Esophagus squamous epithelium (tissue), 5 donors: ENCODE measurements around the gene TMTC1. TPM values are rescaled to one million over a fixed set of nuclear protein-coding genes. Genes with fewer than 3 reads are reported as not detected.

Experiments used
- DNase-seq: peaks from one replicate; lab custom pipeline; 2025; lab: John Stamatoyannopoulos, UW
- H3K27ac ChIP-seq, 4 donors: fragments of 200-600 bp; sonication (generic); one replicate each; pipeline ENCODE4 v1.5.1; 2016 to 2019; ENCODE audit warnings: mild to moderate bottlenecking in 1 of 4
- H3K27me3 ChIP-seq, 4 donors: fragments of 200-600 bp; sonication (generic); 1 replicate in 3 of 4; 2 replicates in 1 of 4; pipeline versions ENCODE4 v1.5.1 to v1.6.0; 2017 to 2021; ENCODE audit warnings: antibody characterized with exemption in 1 of 4
- H3K36me3 ChIP-seq, 3 donors: fragments of 200-600 bp; sonication (generic); one replicate each; pipeline ENCODE4 v1.5.1; 2016 to 2019
- H3K4me1 ChIP-seq, 3 donors: fragments of 200-600 bp; sonication (generic); one replicate each; pipeline ENCODE4 v1.5.1; 2017 to 2019
- H3K4me3 ChIP-seq, 4 donors: fragments of 200-600 bp; sonication (generic); 1 replicate in 3 of 4; 2 replicates in 1 of 4; pipeline ENCODE4 v1.5.1; 2016 to 2019; ENCODE audit warnings: mild to moderate bottlenecking in 2 of 4, moderate library complexity in 1 of 4
- H3K9me3 ChIP-seq, 3 donors: fragments of 200-600 bp; sonication (generic); one replicate each; pipeline ENCODE4 v1.5.1; 2016 to 2019
- CTCF ChIP-seq, 6 experiments: fragments of 450-650 bp in 4 of 6; fragments of 200-600 bp in 2 of 6; sonication (generic) in 2 of 6; IDR thresholded peaks; one replicate each; pipeline ENCODE4 v1.5.1; 2016 to 2019; ENCODE audit warnings: antibody characterized with exemption in 6 of 6, mild to moderate bottlenecking in 4 of 6, moderate library complexity in 4 of 6
- POLR2A ChIP-seq, 4 donors: fragments of 450-650 bp; IDR thresholded peaks; one replicate each; pipeline ENCODE4 v1.6.1; 2017; ENCODE audit warnings: antibody characterized with exemption in 4 of 4, mild to moderate bottlenecking in 4 of 4, moderate library complexity in 3 of 4
- WGBS, 2 donors: methylation state at CpG; one replicate each; pipeline ENCODE4 v1.1.5; 2018; 5-methylcytosine and 5-hydroxymethylcytosine counted together
- intact Hi-C: fragments of 100-400 bp; cut with DNase I; formaldehyde crosslinking; loops from one replicate; pipeline ENCODE4 v1.15.0; 2022
- total RNA-seq, 4 donors: library from RNA; depleted of rRNA; stranded (reverse); fragments of >200 nt; gene quantifications; one replicate each; pipeline ENCODE4 v1.1.0, GENCODE V29; 2016
- donor health status: DM: yes; HTN: yes; CAD: no.

Gene TMTC1
- total RNA-seq, 4 donors from 2014 or later: 2.5 to 31.9 (median 14.7) TPM

- 89 to 92% methylated on average over 10 of the region's 10 CpGs for WGBS, 2 donors
- Histone ChIP-seq H3K9me3 (no peaks in the 10 kb centered on the region), H3K4me3 (no peak overlapping the region), H3K27me3 (no peaks in the 10 kb centered on the region), H3K4me1 (peaks cover 3 to 20% (median 3%) of the 10 kb centered on the region in 3 donors), H3K27ac (no peak overlapping the region), H3K36me3 (no peaks in the 10 kb centered on the region)
- TF ChIP-seq CTCF (IDR thresholded peaks at IDR 0.05): no peak
- no peak for TF ChIP-seq POLR2A (IDR thresholded peaks at IDR 0.05)
- no peak for DNase-seq
- intact Hi-C loops: no loop called here
These were observed 8.4 kb upstream of the TMTC1 start for GRCh38 chr12:29792132-29792531.

- no peaks in the 10 kb centered on the region for H3K9me3 ChIP-seq
- no peak for DNase-seq
- 1 to 7% methylated on average over 7 to 28 of the region's 82 CpGs for WGBS, 2 donors
- intact Hi-C loops: no loop called here
- H3K27ac ChIP-seq: peak overlapping the region; percentile 74 to 90 (median 84)
- peaks cover 3 to 45% (median 4%) of the 10 kb centered on the region in 3 donors for H3K4me1 ChIP-seq
- peaks cover 0 to 33% (median 0%) of the 10 kb centered on the region in 4 donors for H3K27me3 ChIP-seq
- H3K4me3 ChIP-seq: peak overlapping the region; percentile 56 to 86 (median 66)
- TF ChIP-seq CTCF (IDR thresholded peaks at IDR 0.05) (peak in 1 of 6 experiments; percentile 16), POLR2A (IDR thresholded peaks at IDR 0.05) (no peak)
- no peaks in the 10 kb centered on the region for H3K36me3 ChIP-seq
These were observed 620 bp downstream of the TMTC1 start for GRCh38 chr12:29782871-29783772.

GRCh38 chr12:29782285-29782870 is 1.4 kb downstream of the TMTC1 start:
- WGBS, 2 donors: 1 to 5% methylated on average over 14 to 16 of the region's 16 CpGs
- TF ChIP-seq POLR2A (IDR thresholded peaks at IDR 0.05) (peak in 1 of 4 donors; percentile 9), CTCF (IDR thresholded peaks at IDR 0.05) (no peak)
- peaks cover 3 to 50% (median 4%) of the 10 kb centered on the region in 3 donors for H3K4me1 ChIP-seq
- peak overlapping the region; percentile 74 to 90 (median 84) for H3K27ac ChIP-seq
- DNase-seq: no peak
- intact Hi-C loops: no loop called here
- no peaks in the 10 kb centered on the region for H3K36me3 ChIP-seq
- peaks cover 0 to 33% (median 0%) of the 10 kb centered on the region in 4 donors for H3K27me3 ChIP-seq
- H3K4me3 ChIP-seq: peak overlapping the region; percentile 56 to 86 (median 66)
- H3K9me3 ChIP-seq: no peaks in the 10 kb centered on the region

- Histone ChIP-seq H3K27me3 (peaks cover 0 to 33% (median 0%) of the 10 kb centered on the region in 4 donors), H3K9me3 (no peaks in the 10 kb centered on the region), H3K4me3 (peak overlapping the region; percentile 56 to 86 (median 66)), H3K27ac (peak overlapping the region; percentile 74 to 90 (median 84)), H3K4me1 (peaks cover 3 to 50% (median 4%) of the 10 kb centered on the region in 3 donors), H3K36me3 (no peaks in the 10 kb centered on the region)
- no peak for DNase-seq
- TF ChIP-seq CTCF (IDR thresholded peaks at IDR 0.05) (no peak), POLR2A (IDR thresholded peaks at IDR 0.05) (no peak)
- intact Hi-C loops: no loop called here
- WGBS, 2 donors: 16 to 38% methylated on average over 2 of the region's 2 CpGs
These were observed 2.0 kb downstream of the TMTC1 start for GRCh38 chr12:29781705-29782266.
